H1 (cell line): ENCODE measurements around the gene GPA33.

ENCODE experiments used
- BRCA1 ChIP-seq: IDR thresholded peaks from 2 replicates; pipeline ENCODE4 v1.6.1; 2012; ENCODE audit warnings: low read depth, low read length, improper control_type of control experiment
- CBX8 ChIP-seq: fragments of 300-800, 300-1000 bp; sonication (generic); IDR thresholded peaks from 2 replicates; pipeline ENCODE4 v1.7.1; 2016; ENCODE audit warnings: low read depth, low read length, borderline replicate concordance
- CHD2 ChIP-seq: IDR thresholded peaks from 2 replicates; pipeline ENCODE4 v1.6.1; 2012; ENCODE audit warnings: low read length, improper control_type of control experiment
- EP300 ChIP-seq, 2 experiments: IDR thresholded peaks; 1 replicate in 1 of 2; 2 replicates in 1 of 2; pipeline ENCODE4 v1.6.1; 2011 to 2012; ENCODE audit warnings: low read depth in 2 of 2, low read length in 2 of 2, mild to moderate bottlenecking in 2 of 2, borderline replicate concordance in 1 of 2, inconsistent platforms in 1 of 2, moderate library complexity in 1 of 2
- EZH2 ChIP-seq: fragments of 200-600 bp; sonication (generic); IDR thresholded peaks from 2 replicates; pipeline ENCODE4 v1.7.1; 2012; ENCODE audit warnings: low read depth, mild to moderate bottlenecking, moderate library complexity, low read length, inconsistent platforms; ENCODE audit not compliant: severe bottlenecking
- GABPA ChIP-seq: IDR thresholded peaks from 2 replicates; pipeline ENCODE4 v1.6.1; 2011; ENCODE audit warnings: mild to moderate bottlenecking, low read length, moderate library complexity, borderline replicate concordance; ENCODE audit not compliant: insufficient read depth
- GTF2F1 ChIP-seq: IDR thresholded peaks from 2 replicates; pipeline ENCODE4 v1.6.1; 2012; ENCODE audit warnings: low read depth, low read length, improper control_type of control experiment, borderline replicate concordance
- KDM1A ChIP-seq: fragments of 200-600, 300-600 bp; sonication (generic); IDR thresholded peaks from 2 replicates; pipeline ENCODE4 v1.7.1; 2016; ENCODE audit warnings: mild to moderate bottlenecking, low read length, borderline replicate concordance
- POLR2A ChIP-seq, 2 experiments: IDR thresholded peaks; 1 replicate in 1 of 2; 2 replicates in 1 of 2; pipeline ENCODE4 v1.6.1; 2011; ENCODE audit warnings: low read depth in 2 of 2, low read length in 2 of 2, mild to moderate bottlenecking in 2 of 2; ENCODE audit errors: control extremely low read depth in 1 of 2
- RBBP5 ChIP-seq: IDR thresholded peaks from 2 replicates; pipeline ENCODE4 v1.7.1; 2012; ENCODE audit warnings: low read depth, mild to moderate bottlenecking, inconsistent platforms, low read length, moderate library complexity, borderline replicate concordance
- SRF ChIP-seq: IDR thresholded peaks from 2 replicates; pipeline ENCODE4 v1.6.1; 2011; ENCODE audit warnings: mild to moderate bottlenecking, low read depth, low read length, moderate library complexity
- TAF1 ChIP-seq: IDR thresholded peaks from 2 replicates; pipeline ENCODE4 v1.6.1; 2011; ENCODE audit warnings: mild to moderate bottlenecking, low read depth, low read length
- TCF12 ChIP-seq: IDR thresholded peaks from 2 replicates; pipeline ENCODE4 v1.6.1; 2011; ENCODE audit warnings: low read depth, mild to moderate bottlenecking, low read length
- TF ChIP-seq, protein P1 (sequence below), 3 experiments: IDR thresholded peaks; 1 replicate in 2 of 3; 2 replicates in 1 of 3; pipeline versions ENCODE4 v1.5.1 to v1.6.1; 2011; ENCODE audit warnings: low read length in 3 of 3, mild to moderate bottlenecking in 3 of 3, inconsistent platforms in 2 of 3, low read depth in 1 of 3, moderate library complexity in 1 of 3; ENCODE audit not compliant: insufficient read depth in 1 of 3; ENCODE audit errors: control extremely low read depth in 1 of 3

GRCh38 chr1:167086768-167087167, 3.4 kb downstream of the GPA33 start:
- no peak for TF ChIP-seq CHD2
- no peak for TF ChIP-seq POLR2A (IDR thresholded peaks at IDR 0.05; ENCODE audit: control extremely low read depth in 1 of 2, low read depth in 2 of 2, low read length in 2 of 2)
- no peak for TF ChIP-seq TAF1
- TF ChIP-seq GTF2F1 = no peak
- TF ChIP-seq EP300 (IDR thresholded peaks at IDR 0.05; ENCODE audit: borderline replicate concordance in 1 of 2, low read depth in 2 of 2, low read length in 2 of 2) = no peak
- TF ChIP-seq, protein P1, sequence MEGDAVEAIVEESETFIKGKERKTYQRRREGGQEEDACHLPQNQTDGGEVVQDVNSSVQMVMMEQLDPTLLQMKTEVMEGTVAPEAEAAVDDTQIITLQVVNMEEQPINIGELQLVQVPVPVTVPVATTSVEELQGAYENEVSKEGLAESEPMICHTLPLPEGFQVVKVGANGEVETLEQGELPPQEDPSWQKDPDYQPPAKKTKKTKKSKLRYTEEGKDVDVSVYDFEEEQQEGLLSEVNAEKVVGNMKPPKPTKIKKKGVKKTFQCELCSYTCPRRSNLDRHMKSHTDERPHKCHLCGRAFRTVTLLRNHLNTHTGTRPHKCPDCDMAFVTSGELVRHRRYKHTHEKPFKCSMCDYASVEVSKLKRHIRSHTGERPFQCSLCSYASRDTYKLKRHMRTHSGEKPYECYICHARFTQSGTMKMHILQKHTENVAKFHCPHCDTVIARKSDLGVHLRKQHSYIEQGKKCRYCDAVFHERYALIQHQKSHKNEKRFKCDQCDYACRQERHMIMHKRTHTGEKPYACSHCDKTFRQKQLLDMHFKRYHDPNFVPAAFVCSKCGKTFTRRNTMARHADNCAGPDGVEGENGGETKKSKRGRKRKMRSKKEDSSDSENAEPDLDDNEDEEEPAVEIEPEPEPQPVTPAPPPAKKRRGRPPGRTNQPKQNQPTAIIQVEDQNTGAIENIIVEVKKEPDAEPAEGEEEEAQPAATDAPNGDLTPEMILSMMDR (IDR thresholded peaks at IDR 0.05; ENCODE audit: control extremely low read depth in 1 of 3, insufficient read depth in 1 of 3, low read depth in 1 of 3, low read length in 3 of 3) = no peak
- no peak for TF ChIP-seq CBX8
- TF ChIP-seq GABPA = no peak
- TF ChIP-seq EZH2 = no peak
- TF ChIP-seq RBBP5 = no peak
- TF ChIP-seq KDM1A = no peak
- TF ChIP-seq BRCA1 = no peak
- TF ChIP-seq TCF12 = no peak
- no peak for TF ChIP-seq SRF
